PFSK-1 (cell line): Measurements from ENCODE around the gene GALNT9.

Experiments
- FOXP2 ChIP-seq: optimal IDR thresholded peaks from 2 replicates; pipeline ENCODE3; 2011; ENCODE audit warnings: borderline replicate concordance, control low read depth, inconsistent platforms; ENCODE audit not compliant: insufficient read depth; ENCODE audit errors: extremely low read length, extremely low read depth
- POLR2AphosphoS5 ChIP-seq: IDR thresholded peaks from 2 replicates; pipeline ENCODE4 v1.6.1; 2012; ENCODE audit warnings: low read depth, mild to moderate bottlenecking, control low read depth, low read length, moderate library complexity
- REST ChIP-seq, 2 experiments: IDR thresholded peaks; 2 replicates each; pipeline versions ENCODE4 v1.6.1 to v1.8.0; 2011 to 2012; ENCODE audit warnings: low read depth in 2 of 2, low read length in 2 of 2, control low read depth in 1 of 2, inconsistent platforms in 1 of 2, mild to moderate bottlenecking in 1 of 2, moderate library complexity in 1 of 2; ENCODE audit not compliant: insufficient read depth in 1 of 2
- SIN3A ChIP-seq: IDR thresholded peaks from 2 replicates; pipeline ENCODE4 v1.6.1; 2012; ENCODE audit warnings: mild to moderate bottlenecking, low read length, moderate library complexity, borderline replicate concordance; ENCODE audit not compliant: insufficient read depth
- TAF1 ChIP-seq: IDR thresholded peaks from 2 replicates; pipeline ENCODE4 v1.6.1; 2012; ENCODE audit warnings: low read length, control low read depth, borderline replicate concordance; ENCODE audit not compliant: insufficient read depth

Gene GALNT9

DNA sequence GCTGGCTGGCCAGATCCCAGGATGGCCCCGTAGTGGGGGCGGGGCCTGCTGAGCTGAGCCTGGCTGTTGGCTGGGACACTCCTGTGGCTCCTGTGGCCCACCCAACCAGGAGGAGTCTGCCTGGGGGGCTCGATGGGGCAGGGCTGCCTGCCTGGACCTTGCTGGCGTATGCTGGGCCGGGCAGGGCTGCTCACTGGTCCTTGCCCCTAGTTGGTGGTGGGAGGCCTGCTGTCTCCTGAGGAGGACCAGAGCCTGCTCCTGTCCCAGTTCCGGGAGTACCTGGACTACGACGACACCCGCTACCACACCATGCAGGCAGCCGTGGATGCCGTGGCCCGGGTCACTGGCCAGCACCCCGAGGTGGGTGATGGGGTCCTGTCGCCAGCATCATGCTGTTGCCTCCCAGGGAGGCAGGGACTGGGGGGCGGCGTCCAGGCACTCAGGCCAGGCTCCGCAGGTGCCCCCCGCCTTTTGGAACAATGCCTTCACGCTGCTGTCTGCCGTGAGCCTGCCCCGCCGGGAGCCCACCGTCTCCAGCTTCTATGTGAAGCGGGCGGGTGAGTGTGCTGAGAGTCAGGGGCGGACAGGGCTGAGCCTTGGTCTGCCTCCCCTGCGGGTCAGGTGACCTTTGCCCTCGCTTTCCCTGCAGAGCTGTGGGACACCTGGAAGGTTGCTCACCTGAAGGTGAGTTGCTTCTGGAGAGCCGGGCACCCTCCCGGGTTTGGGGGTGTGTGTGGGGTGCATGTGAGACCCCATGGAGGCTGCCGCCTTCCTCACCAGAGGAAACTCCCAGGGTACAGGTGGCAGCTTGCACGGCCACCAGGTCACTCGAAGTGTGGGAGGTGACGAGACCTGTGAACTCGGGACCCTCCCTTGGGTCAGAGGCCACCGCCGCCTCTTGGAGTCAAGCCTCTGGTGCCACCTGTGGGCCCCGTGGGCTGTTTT lies 181.7 kb downstream of the GALNT9 start:
- TF ChIP-seq TAF1 (no peak), FOXP2 (no peak), REST (IDR thresholded peaks at IDR 0.05; ENCODE audit: insufficient read depth in 1 of 2, low read depth in 2 of 2, low read length in 2 of 2) (no peak), POLR2AphosphoS5 (no peak), SIN3A (no peak)

GRCh38 chr12:132146772-132147422 lies 182.5 kb downstream of the GALNT9 start:
- no peak for TF ChIP-seq REST (IDR thresholded peaks at IDR 0.05; ENCODE audit: insufficient read depth in 1 of 2, low read depth in 2 of 2, low read length in 2 of 2)
- no peak for TF ChIP-seq FOXP2
- TF ChIP-seq TAF1, result no peak
- TF ChIP-seq SIN3A, result no peak
- no peak for TF ChIP-seq POLR2AphosphoS5
